ENCODE results near the gene ATP8A2. TPM values are rescaled to one million over a fixed set of nuclear protein-coding genes. Genes with fewer than 3 reads are reported as not detected.
"Not testable (repeated sequence)": the region's sequence is repeated elsewhere in the genome, so short reads cannot be mapped to it uniquely, and the experiment has no call there.

Gene ATP8A2
- total RNA-seq, 6 experiments from 2014 or later, result not detected

- Histone ChIP-seq H3K27me3 (no peaks in the 10 kb centered on the region), H3K4me1 (no peaks in the 10 kb centered on the region), H3K9me3 (no peaks in the 10 kb centered on the region), H3K4me3 (no peak overlapping the region), H3K27ac (no peak overlapping the region), H3K36me3 (no peaks in the 10 kb centered on the region)
- intact Hi-C loops (cut with DNase I), result no loop called here
- 81% methylated on average over 4 of the region's 4 CpGs for WGBS (ENCODE audit: insufficient coverage, low coverage, low lambda C conversion rate, missing lambda C conversion rate)
- no peak for TF ChIP-seq CTCF (IDR thresholded peaks at IDR 0.05)
- TF ChIP-seq POLR2A (IDR thresholded peaks at IDR 0.05), result no peak
- ATAC-seq, result no peak
- no peak for DNase-seq
These were observed 18.4 kb upstream of the ATP8A2 start for GRCh38 chr13:25353344-25353743.

GRCh38 chr13:25354377-25354776 lies 17.4 kb upstream of the ATP8A2 start:
- DNase-seq (no peak), ATAC-seq (no peak)
- Histone ChIP-seq H3K9me3 (no peaks in the 10 kb centered on the region), H3K4me3 (no peak overlapping the region), H3K4me1 (no peaks in the 10 kb centered on the region), H3K36me3 (no peaks in the 10 kb centered on the region), H3K27me3 (no peaks in the 10 kb centered on the region), H3K27ac (no peak overlapping the region)
- WGBS (ENCODE audit: insufficient coverage, low coverage, low lambda C conversion rate, missing lambda C conversion rate), result 55% methylated on average over 5 of the region's 6 CpGs
- no peak for TF ChIP-seq POLR2A (IDR thresholded peaks at IDR 0.05)
- no peak for TF ChIP-seq CTCF (IDR thresholded peaks at IDR 0.05)
- intact Hi-C loops (cut with DNase I), result no loop called here

- H3K27ac ChIP-seq; ATAC-seq; intact Hi-C loops (cut with DNase I); H3K27me3 ChIP-seq; H3K9me3 ChIP-seq; DNase-seq; H3K36me3 ChIP-seq; H3K4me1 ChIP-seq; H3K4me3 ChIP-seq: not testable (repeated sequence)
- 87% methylated on average over 4 of the region's 6 CpGs for WGBS (ENCODE audit: insufficient coverage, low coverage, low lambda C conversion rate, missing lambda C conversion rate)
These were observed 11.3 kb upstream of the ATP8A2 start for GRCh38 chr13:25360443-25360842.

GRCh38 chr13:25365720-25366235 lies 6.0 kb upstream of the ATP8A2 start:
- 86% methylated on average over 20 of the region's 32 CpGs for WGBS (ENCODE audit: insufficient coverage, low coverage, low lambda C conversion rate, missing lambda C conversion rate)
- H3K27me3 ChIP-seq, result no peaks in the 10 kb centered on the region
- DNase-seq (no peak), ATAC-seq (no peak)
- H3K36me3 ChIP-seq, result no peaks in the 10 kb centered on the region
- intact Hi-C loops (cut with DNase I), result no loop called here
- TF ChIP-seq CTCF (IDR thresholded peaks at IDR 0.05) (no peak), POLR2A (IDR thresholded peaks at IDR 0.05) (no peak)
- H3K4me1 ChIP-seq, result no peaks in the 10 kb centered on the region
- no peaks in the 10 kb centered on the region for H3K9me3 ChIP-seq
- no peak overlapping the region for H3K27ac ChIP-seq
- no peak overlapping the region for H3K4me3 ChIP-seq

- Histone ChIP-seq H3K4me3 (no peak overlapping the region), H3K36me3 (no peaks in the 10 kb centered on the region), H3K9me3 (no peaks in the 10 kb centered on the region), H3K4me1 (no peaks in the 10 kb centered on the region), H3K27me3 (no peaks in the 10 kb centered on the region), H3K27ac (no peak overlapping the region)
- 34% methylated on average over 16 of the region's 20 CpGs for WGBS (ENCODE audit: insufficient coverage, low coverage, low lambda C conversion rate, missing lambda C conversion rate)
- TF ChIP-seq CTCF (IDR thresholded peaks at IDR 0.05) (no peak), POLR2A (IDR thresholded peaks at IDR 0.05) (no peak)
- DNase-seq (no peak), ATAC-seq (no peak)
- intact Hi-C loops (cut with DNase I), result no loop called here
These were observed 458 bp upstream of the ATP8A2 start for GRCh38 chr13:25371158-25371874.

All from right lobe of liver (tissue), 6 donors.